HEK293T (cell line): ENCODE data around the gene TNFRSF21.

Experiments used
- BHLHE40 ChIP-seq: fragments of 450-650 bp; IDR thresholded peaks from 2 replicates; pipeline ENCODE4 v1.6.1; 2016; ENCODE audit warnings: mild to moderate bottlenecking, moderate library complexity, borderline replicate concordance
- ELF4 ChIP-seq: fragments of 450-650 bp; IDR thresholded peaks from 2 replicates; pipeline ENCODE4 v1.6.1; 2017; ENCODE audit warnings: antibody characterized with exemption
- FOXA1 ChIP-seq: fragments of 450-650 bp; IDR thresholded peaks from 2 replicates; pipeline ENCODE4 v1.6.1; 2016; ENCODE audit warnings: mild to moderate bottlenecking
- FOXK2 ChIP-seq: fragments of 450-650 bp; IDR thresholded peaks from 2 replicates; pipeline ENCODE4 v1.6.1; 2016; ENCODE audit warnings: mild to moderate bottlenecking
- FOXM1 ChIP-seq: fragments of 450-650 bp; IDR thresholded peaks from 2 replicates; pipeline ENCODE4 v1.6.1; 2017; ENCODE audit warnings: mild to moderate bottlenecking, borderline replicate concordance
- NFRKB ChIP-seq: fragments of 450-650 bp; IDR thresholded peaks from 2 replicates; pipeline ENCODE4 v1.6.1; 2016; ENCODE audit warnings: mild to moderate bottlenecking, moderate library complexity
- PKNOX1 ChIP-seq: fragments of 450-650 bp; IDR thresholded peaks from 2 replicates; pipeline ENCODE4 v1.6.1; 2016
- SP1 ChIP-seq: fragments of 450-650 bp; IDR thresholded peaks from 2 replicates; pipeline ENCODE4 v1.6.1; 2017
- SUZ12 ChIP-seq: fragments of 450-650 bp; IDR thresholded peaks from 2 replicates; pipeline ENCODE4 v1.6.1; 2016; ENCODE audit warnings: mild to moderate bottlenecking

DNA sequence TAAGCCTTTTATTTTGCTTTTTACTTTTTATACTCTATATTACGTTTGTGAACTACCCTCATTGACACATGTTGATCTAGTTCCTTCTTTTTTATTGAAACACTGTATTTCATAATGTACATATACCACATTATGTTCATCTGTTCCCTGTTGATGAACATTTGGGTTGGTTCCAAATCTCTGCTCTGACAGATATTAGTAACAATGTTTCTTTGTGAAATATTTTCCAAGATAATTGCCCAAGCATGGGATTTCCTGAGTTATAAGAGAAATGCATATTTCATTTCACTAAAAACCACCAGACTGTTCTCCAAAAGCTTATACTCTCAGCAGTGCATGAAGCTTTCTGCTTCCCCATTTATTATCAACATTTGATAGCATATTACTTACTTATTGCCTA is 44.2 kb upstream of the TNFRSF21 start:
- TF ChIP-seq FOXA1 (no peak), NFRKB (no peak), SP1 (no peak), ELF4 (no peak), SUZ12 (no peak), PKNOX1 (no peak), FOXM1 (no peak), FOXK2 (no peak), BHLHE40 (no peak)
